NB4 (cell line): ENCODE measurements around the gene SGTA.

ENCODE experiments used
- CTCF ChIP-seq: IDR thresholded peaks from one replicate; pipeline ENCODE4 v1.5.1; 2012; ENCODE audit warnings: low read depth, low read length
- MYC ChIP-seq: IDR thresholded peaks from 2 replicates; pipeline ENCODE4 v1.6.1; 2011; ENCODE audit warnings: low read depth, low read length
- POLR2A ChIP-seq: IDR thresholded peaks from 2 replicates; pipeline ENCODE4 v1.6.1; 2011; ENCODE audit warnings: mild to moderate bottlenecking; ENCODE audit not compliant: insufficient read length; ENCODE audit errors: extremely low read depth
- TF ChIP-seq, protein P1 (sequence below): IDR thresholded peaks from 2 replicates; pipeline ENCODE4 v1.6.1; 2011; ENCODE audit warnings: low read depth, low read length

- no peak for TF ChIP-seq POLR2A
- TF ChIP-seq, protein P1, sequence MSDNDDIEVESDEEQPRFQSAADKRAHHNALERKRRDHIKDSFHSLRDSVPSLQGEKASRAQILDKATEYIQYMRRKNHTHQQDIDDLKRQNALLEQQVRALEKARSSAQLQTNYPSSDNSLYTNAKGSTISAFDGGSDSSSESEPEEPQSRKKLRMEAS: no peak
- TF ChIP-seq CTCF: no peak
- no peak for TF ChIP-seq MYC
Measured at GRCh38 chr19:2761876-2762782, 20.9 kb downstream of the SGTA start.
